BJ (cell line): Measurements from ENCODE around the gene RNF213. TPM values are rescaled to one million over a fixed set of nuclear protein-coding genes. Genes with fewer than 3 reads are reported as not detected.

Source experiments
- CTCF ChIA-PET: fragments of 350-600 bp; formaldehyde crosslinking; extraction: SDS; loops from one replicate; lab custom pipeline; 2021; ENCODE audit warnings: antibody characterized with exemption, inconsistent platforms; lab: Yijun Ruan, JAX
- POLR2A ChIA-PET: fragments of 300-600 bp; sonication (Branson Sonifier 250); formaldehyde crosslinking; extraction: SDS; loops from one replicate; lab custom pipeline; 2021; ENCODE audit warnings: antibody characterized with exemption; lab: Charles Lee
- DNase-seq: peaks from one replicate; pipeline ENCODE4 v3.0.0-alpha.2; 2011; ENCODE audit warnings: low read depth
- H3K27me3 ChIP-seq: 2 replicates; pipeline ENCODE4 v1.6.0; 2011; ENCODE audit warnings: low read length; ENCODE audit not compliant: control insufficient read depth, insufficient read depth
- H3K36me3 ChIP-seq: 2 replicates; pipeline ENCODE4 v1.5.1; 2011; ENCODE audit warnings: low read length; ENCODE audit not compliant: control insufficient read depth, insufficient read depth
- H3K4me3 ChIP-seq: 2 replicates; pipeline ENCODE4 v1.5.1; 2011; ENCODE audit warnings: low read depth, mild to moderate bottlenecking, control low read depth, low read length
- CTCF ChIP-seq: IDR thresholded peaks from 2 replicates; pipeline ENCODE4 v1.5.1; 2011; ENCODE audit warnings: low read depth, mild to moderate bottlenecking, control low read depth, inconsistent platforms, low read length, moderate library complexity; ENCODE audit not compliant: insufficient read depth
- polyA plus RNA-seq: library from polyadenylated mRNA; depleted of rRNA; stranded (reverse); fragments of >200 nt; gene quantifications from 2 replicates; pipeline ENCODE4 v1.2.3, GENCODE V29; 2011

RNF213 gene
- polyA plus RNA-seq, 1 experiment = 53.1 TPM

GRCh38 chr17:80382446-80382845 is 121.8 kb downstream of the RNF213 start:
- CTCF ChIA-PET = interaction anchor here (1.5 kb wide), 1 partner anchor 20 kb away, joined by 5 read pairs; no protein-coding TSS in a partner anchor
- no peak for TF ChIP-seq CTCF
- H3K27me3 ChIP-seq = no peaks in the 10 kb centered on the region
- DNase-seq = no peak
- peaks cover 66% of the 10 kb centered on the region for H3K36me3 ChIP-seq
- POLR2A ChIA-PET = interaction anchor here (0.5 kb wide), 1 partner anchor 11 kb away, joined by 3 read pairs; no protein-coding TSS in a partner anchor
- H3K4me3 ChIP-seq = no peak overlapping the region

GRCh38 chr17:80382956-80383355 is 122.3 kb downstream of the RNF213 start:
- no peak overlapping the region for H3K4me3 ChIP-seq
- H3K27me3 ChIP-seq = no peaks in the 10 kb centered on the region
- no peak for TF ChIP-seq CTCF
- ChIA-PET POLR2A (no interaction called here), CTCF (interaction anchor here (1.5 kb wide), 1 partner anchor 20 kb away, joined by 5 read pairs; no protein-coding TSS in a partner anchor)
- peaks cover 62% of the 10 kb centered on the region for H3K36me3 ChIP-seq
- DNase-seq = no peak

- CTCF ChIA-PET = interaction anchor here (0.6 to 1.5 kb wide), 3 partner anchors 11 to 22 kb away, joined by 3 to 5 read pairs (median 3); no protein-coding TSS in a partner anchor
- peaks cover 64% of the 10 kb centered on the region for H3K36me3 ChIP-seq
- POLR2A ChIA-PET = no interaction called here
- H3K27me3 ChIP-seq = no peaks in the 10 kb centered on the region
- no peak overlapping the region for H3K4me3 ChIP-seq
- no peak for DNase-seq
- TF ChIP-seq CTCF = no peak
Observed at GRCh38 chr17:80384078-80384960, 123.7 kb downstream of the RNF213 start.

GRCh38 chr17:80385046-80385445 is 124.4 kb downstream of the RNF213 start:
- Histone ChIP-seq H3K36me3 (peaks cover 61% of the 10 kb centered on the region), H3K4me3 (no peak overlapping the region), H3K27me3 (no peaks in the 10 kb centered on the region)
- DNase-seq = no peak
- ChIA-PET CTCF (interaction anchor here (0.7 kb wide), 1 partner anchor 11 kb away, joined by 3 read pairs; no protein-coding TSS in a partner anchor), POLR2A (no interaction called here)
- no peak for TF ChIP-seq CTCF

- ChIA-PET CTCF (interaction anchor here (0.6 kb wide), 1 partner anchor 16 kb away, joined by 3 read pairs; no protein-coding TSS in a partner anchor), POLR2A (interaction anchor here (0.6 kb wide), 1 partner anchor 8 kb away, joined by 3 read pairs; no protein-coding TSS in a partner anchor)
- Histone ChIP-seq H3K27me3 (no peaks in the 10 kb centered on the region), H3K36me3 (peaks cover 51% of the 10 kb centered on the region), H3K4me3 (no peak overlapping the region)
- no peak for TF ChIP-seq CTCF
- no peak for DNase-seq
Observed at GRCh38 chr17:80386341-80386740, 125.7 kb downstream of the RNF213 start.
